Cerebellar cortex (tissue), 1 donor: ENCODE results near the gene PAK3.

ENCODE experiments used
- DNase-seq: peaks from one replicate; pipeline ENCODE4 v3.0.0-alpha.2; 2015; ENCODE audit warnings: low spot score

The PAK3 gene

DNA sequence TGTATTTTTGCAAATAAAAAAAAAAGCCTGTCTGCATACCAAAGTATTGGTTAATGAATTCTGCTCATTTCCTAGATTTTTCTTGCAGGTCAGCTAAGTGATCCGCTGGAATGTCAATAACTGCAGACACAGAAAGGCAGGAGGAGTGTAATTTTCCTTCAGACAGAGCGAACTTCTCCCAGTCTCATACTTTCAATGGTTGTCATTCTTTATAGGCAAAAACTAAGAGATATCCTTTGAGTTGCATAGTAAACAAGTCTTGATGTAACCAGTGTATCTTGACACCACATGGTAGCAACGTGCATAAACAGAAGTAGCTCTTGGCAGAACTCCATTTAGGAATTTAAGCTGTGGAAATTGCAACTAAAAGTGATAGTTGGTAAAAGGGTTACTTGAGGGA lies 166.1 kb downstream of the PAK3 start:
- no peak for DNase-seq

DNA sequence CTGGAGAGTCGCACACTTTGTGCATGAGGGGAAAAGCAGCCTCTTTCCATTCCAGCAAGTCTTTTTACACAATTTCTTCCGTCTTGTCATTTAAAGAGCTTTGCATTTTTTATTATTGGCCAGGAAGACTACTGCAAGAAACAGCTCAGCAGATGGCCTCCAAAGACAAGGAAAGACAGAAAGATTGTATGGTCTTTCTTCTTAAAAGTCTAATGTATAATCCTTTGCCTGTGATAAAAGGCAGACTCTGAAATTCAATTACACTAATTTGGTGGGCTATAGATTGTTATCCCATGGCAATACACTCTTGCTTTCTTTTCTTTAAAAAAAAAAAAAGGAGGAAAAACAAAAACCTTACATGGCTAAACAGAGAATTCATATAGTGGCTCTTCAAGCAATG lies 168.4 kb downstream of the PAK3 start:
- no peak for DNase-seq

DNA sequence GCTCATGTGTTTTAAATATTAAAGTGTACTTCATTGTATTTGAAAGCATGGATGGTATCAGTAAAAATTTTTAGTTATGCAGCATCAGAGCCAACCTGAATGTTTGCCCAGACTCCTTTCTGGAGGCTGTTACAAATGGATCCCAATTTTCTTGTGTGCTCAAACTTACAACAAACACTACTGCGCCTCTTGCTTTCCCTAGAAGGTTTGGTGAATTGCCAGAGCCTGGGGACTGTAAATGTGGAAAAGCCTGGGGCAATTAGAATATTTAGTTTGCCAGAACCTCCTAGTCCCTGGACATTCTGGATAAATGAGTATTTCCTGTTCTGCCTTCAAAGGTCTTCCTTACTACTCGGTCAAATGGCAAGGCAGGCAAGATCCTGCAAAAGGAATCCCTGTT lies 169.5 kb downstream of the PAK3 start:
- no peak for DNase-seq

DNA sequence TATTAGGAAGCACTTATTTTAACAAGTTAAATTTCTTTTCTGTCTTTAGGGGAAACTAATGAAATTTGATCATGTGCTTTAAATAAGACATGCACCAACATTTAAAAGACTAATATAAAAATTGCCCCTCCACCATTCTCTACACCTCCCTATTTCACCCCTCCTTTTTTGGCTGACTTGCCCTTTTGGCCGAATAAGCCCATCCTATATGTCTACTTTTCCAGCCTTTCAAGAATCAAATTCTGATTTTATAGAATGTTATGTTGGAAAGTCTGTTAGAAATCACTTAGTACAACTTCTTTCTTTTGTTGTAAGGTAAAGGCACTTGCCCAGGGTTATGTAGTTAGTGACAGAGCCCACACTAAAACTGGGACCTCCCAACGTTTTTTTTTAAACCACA lies 172.5 kb downstream of the PAK3 start:
- no peak for DNase-seq

DNA sequence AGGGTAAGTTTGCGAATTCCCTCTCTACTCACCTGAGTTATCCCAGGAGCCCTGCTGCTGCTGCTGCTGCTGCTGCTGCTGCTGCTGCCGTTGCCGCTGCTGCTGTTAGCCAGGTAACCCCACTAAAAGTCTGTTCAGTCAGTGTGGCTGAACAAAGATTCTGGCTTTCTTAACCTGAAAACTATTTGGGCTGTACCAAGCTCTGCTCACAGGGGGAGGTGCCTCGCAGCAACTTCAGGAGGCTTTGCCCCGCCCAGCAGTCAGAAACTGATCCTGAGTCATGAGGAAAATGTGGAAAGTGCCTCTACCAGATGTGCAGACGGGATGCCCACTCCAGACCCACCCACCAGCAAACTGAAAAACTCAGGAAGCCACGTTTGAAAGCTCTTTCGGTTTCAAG lies 174.3 kb downstream of the PAK3 start, which contains the start of gene CAPN6:
TSS of gene CAPN6 (minus strand) at position 145 of the 400 bp plus-strand sequence. CDS start 6,547 bp downstream, outside the sequence.
- no peak for DNase-seq
